Ramos (cell line): ENCODE results near the gene FAM168A.

Experiments used
- in situ Hi-C: fragments of 300-500 bp; cut with MboI; formaldehyde crosslinking; loops from one replicate; pipeline ENCODE4 v1.14.3; 2022; ENCODE audit warnings: low sequenced_read_pairs; ENCODE audit not compliant: unreplicated experiment

FAM168A gene

GRCh38 chr11:73409431-73409830, 188.5 kb downstream of the FAM168A start:
- in situ Hi-C loops: no loop called here

DNA sequence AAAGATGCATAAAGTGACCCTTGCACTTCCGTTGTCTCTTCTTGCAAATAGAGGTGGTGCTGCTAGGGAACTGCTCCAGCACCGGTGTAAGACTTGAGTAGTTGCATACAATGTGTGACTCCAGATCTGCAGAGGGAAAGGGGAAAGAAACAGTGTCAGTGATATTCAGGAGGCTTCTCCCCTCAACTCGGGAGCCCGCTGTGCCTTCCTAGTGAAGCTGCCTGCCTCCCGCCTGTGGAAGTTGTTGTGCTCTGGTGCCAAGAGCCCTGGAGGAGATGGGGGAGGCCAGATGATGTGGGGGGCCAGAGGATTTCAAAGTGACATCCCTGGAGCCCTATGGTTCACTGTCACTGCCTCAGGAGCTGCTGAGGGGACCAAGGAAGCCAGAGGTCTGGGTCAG, 191.3 kb downstream of the FAM168A start:
- in situ Hi-C loops: no loop called here

DNA sequence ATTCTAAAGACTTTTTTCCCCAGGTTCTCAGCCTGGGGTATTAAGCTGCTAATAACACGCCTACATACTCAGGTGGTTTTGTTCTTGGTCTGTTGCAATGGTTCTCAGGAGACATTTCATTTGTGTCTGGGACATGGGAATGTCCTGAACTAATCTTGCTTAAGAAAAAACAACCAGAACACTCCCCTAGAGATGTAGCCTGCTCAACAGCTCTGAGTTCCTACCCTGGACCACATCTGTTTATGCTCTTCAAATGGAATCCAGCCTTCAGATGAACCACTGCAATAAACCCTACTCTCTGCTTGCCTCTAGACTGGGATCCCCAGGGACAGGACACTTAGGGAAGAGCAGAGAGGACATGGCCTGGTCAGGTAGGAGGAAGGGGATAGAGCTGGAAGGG, 191.8 kb downstream of the FAM168A start:
- in situ Hi-C loops: no loop called here

GRCh38 chr11:73405146-73405510, 192.8 kb downstream of the FAM168A start:
- in situ Hi-C loops: no loop called here

GRCh38 chr11:73404506-73405145, 193.3 kb downstream of the FAM168A start:
- in situ Hi-C loops: no loop called here

GRCh38 chr11:73404048-73404447, 193.9 kb downstream of the FAM168A start:
- in situ Hi-C loops: no loop called here

- in situ Hi-C loops: no loop called here
Measured at GRCh38 chr11:73403541-73403940, 194.4 kb downstream of the FAM168A start.

GRCh38 chr11:73402834-73403185, 195.1 kb downstream of the FAM168A start:
- in situ Hi-C loops: no loop called here

DNA sequence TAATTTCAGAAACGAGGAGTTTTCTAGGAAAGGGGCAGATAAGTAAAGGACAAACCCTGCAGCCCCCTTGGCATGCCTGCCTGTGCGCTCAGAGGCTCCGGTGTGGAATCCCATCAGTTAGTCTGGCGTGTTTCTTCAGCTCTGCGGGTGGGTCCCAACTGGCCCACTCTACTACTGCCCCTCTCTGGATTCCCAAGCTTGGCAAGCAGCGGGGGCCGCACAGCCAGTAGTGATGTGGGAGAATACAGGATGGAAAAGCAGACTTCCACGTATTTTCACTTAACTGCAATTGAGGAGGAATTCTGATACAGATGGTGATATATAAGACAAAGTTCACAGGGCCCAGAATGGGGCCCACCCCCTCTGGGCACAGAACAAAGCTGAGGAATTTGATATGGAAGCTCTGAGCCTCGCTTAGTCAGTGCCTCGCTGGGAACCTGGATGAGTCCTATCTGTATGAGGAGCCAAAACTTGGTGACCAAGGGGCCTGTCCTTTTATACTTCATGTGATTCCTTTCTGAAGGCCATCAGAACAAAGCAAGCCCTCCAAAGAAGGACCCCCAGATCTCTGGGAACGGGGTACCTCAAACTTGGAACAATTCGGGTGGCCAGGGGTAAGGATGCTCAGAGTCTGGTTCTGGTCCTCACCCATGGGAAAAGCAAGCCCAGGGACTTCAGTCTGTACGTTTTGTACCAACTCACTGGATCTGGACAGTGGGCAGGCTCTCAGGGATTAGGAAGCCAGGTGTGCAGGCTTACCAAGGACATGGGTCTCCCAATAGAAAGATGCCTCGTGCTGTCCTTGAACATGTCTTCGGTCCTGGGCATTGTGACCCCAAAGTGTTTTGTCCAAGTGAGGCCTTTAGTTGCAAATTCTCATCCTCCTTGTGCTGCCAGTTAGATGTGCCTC, 195.7 kb downstream of the FAM168A start:
- in situ Hi-C loops: no loop called here

DNA sequence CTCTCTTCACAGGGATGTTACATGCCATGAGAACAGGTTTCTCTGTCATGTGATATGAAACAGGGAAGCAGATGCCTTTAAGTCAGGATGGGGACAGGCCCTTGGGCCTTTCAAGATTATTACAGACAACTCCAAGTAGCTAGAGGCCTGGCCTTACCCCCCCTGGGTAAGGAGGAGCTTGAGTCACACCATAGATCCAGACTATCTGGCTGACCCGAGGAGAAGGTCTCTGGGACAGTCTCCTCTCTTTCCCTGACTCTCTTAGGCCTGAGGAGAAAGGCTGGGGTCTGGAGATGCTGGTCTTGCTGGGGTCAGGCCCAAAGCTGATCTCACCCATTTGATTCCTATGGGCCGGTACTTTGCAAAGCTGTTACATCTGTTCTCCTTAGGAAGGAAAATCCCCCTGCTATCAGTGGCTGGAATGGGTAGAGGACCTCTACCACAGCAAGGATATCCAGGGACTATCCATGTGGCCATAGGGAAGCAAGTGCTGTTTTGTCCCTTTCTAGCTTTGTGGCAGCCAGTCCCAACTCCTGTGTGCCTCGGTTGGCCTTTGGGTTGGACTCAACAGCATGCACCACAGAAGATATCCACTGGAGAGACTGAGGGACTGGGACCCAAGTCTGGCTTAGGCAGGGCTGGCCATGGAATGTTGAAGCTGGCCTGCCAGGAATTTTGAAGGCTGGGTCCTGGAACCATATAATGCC, 196.5 kb downstream of the FAM168A start:
- in situ Hi-C loops: no loop called here

DNA sequence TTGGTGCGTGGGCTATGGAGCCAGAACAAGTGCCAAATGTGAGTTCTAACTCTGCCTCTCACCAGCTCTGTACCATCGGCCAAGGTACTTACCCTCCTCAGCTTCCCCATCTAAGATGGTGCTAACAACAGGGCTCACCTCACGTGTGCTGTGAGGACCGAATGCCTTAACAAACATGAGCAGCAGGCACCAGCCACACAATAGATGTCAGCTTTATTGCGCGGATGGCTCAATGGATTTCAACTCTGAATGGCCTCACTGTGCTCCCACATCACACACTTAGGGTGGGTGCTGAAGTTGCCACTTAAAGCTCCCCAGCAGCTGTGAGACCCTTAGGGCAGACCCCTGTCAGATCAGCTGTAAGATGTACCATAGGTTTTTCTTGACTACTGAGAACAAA, 197.6 kb downstream of the FAM168A start:
- in situ Hi-C loops: no loop called here

GRCh38 chr11:73399636-73400035, 198.3 kb downstream of the FAM168A start:
- in situ Hi-C loops: no loop called here

DNA sequence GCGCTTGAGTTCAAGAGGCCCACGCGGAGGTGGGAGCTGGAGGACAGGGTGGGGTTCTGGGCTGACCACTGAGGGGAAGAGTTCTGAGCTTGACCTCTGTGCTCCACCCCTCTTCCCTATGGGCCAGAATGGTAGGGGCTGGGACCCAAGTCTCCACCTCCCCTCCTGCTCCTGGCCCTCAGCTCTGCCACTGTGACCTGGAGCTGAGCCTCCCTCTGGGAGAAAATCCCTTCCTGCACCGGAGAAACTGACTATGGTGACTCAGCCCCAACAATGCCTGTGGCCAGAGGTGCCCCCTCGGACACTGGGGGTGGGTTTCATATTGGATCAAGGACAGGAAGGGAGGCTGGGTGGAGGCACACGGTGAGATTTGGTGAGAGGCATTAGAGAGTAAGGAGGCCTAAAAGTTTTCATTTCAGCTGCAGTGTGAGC, 198.7 kb downstream of the FAM168A start:
- in situ Hi-C loops: no loop called here

DNA sequence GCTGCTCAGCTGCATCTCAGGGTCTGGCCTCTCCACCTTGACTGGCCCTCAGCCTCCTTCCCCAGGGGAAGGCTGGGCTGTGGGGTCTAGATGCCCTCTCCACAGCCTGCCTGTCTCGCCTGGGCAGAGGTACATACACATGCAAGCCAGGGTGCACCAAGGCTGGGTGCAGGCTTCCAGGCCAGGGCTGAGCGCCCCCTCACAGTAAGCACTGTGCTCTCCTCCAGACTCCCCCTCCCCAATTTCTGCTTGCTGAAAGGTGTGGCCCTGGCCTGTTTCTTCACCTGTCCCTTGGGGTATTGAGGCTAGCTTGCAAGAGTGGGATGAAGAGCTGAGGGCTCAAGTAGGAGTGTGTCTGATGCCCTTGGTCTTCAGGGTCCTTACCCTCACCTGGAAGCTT, 199.2 kb downstream of the FAM168A start:
- in situ Hi-C loops: no loop called here

GRCh38 chr11:73398132-73398526, 199.8 kb downstream of the FAM168A start:
- in situ Hi-C loops: no loop called here

DNA sequence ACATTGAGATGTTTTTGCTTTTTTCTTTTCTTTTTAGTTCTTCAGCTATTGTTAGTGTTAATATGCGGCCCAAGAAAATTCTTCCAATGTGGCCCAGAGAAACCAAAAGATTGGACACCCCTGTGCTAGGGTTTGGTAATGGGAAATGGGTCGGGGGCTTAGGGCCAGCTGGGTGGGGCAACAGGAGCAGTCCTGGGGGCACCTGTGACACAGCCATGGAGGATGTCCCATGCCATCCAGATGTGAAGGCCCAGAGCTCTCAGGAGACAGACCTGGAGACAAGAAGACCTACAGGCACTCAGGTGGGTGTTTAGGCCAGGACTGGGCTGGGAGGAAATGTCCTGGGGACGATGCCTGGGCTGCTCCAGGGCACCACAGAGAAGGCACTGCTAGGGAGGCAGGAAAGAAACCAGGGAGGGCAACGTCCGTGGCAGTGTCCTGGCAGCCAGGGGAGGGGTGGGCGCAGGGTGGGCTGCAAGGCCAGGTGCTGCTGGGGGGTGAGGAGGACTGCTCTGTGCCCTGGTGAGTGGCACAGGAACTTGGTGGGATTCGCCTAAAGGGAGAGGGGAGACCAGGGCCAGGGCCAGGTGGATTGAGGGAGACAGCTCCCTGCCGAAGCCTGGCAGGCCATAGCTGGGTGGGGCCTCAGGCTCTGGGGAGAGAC, 200.3 kb downstream of the FAM168A start:
- in situ Hi-C loops: no loop called here

GRCh38 chr11:73396985-73397384, 200.9 kb downstream of the FAM168A start:
- in situ Hi-C loops: no loop called here

- in situ Hi-C loops: no loop called here
Measured at GRCh38 chr11:73396251-73396930, 201.5 kb downstream of the FAM168A start.

- in situ Hi-C loops: no loop called here
Measured at GRCh38 chr11:73395297-73396208, 202.4 kb downstream of the FAM168A start.
